GM23338 (cell line): ENCODE data around the gene ALX1. TPM values are rescaled to one million over a fixed set of nuclear protein-coding genes. Genes with fewer than 3 reads are reported as not detected.

ENCODE experiments used
- ATAC-seq: fragments of 200-7000 bp; cut with Tn5 transposase; 3 replicates; pipeline ENCODE4 v1.9.1; 2020
- DNase-seq: peaks from one replicate; pipeline ENCODE4 v3.0.0-alpha.2; 2015; ENCODE audit warnings: low spot score
- H2AFZ ChIP-seq: fragments of 200-600 bp; sonication (generic); 2 replicates; pipeline ENCODE4 v1.8.0; 2016; ENCODE audit warnings: antibody characterized with exemption, mild to moderate bottlenecking, moderate library complexity
- H3F3A ChIP-seq: fragments of 200-600 bp; sonication (generic); replicated peaks from 2 replicates; pipeline ENCODE4 v1.8.0; 2017; ENCODE audit warnings: antibody characterized with exemption, mixed run types, low read depth
- H3K27ac ChIP-seq: fragments of 200-600 bp; sonication (generic); 2 replicates; pipeline ENCODE4 v1.6.1; 2016; ENCODE audit warnings: low read depth
- H3K27me3 ChIP-seq: fragments of 200-600 bp; sonication (generic); 2 replicates; pipeline ENCODE4 v1.8.0; 2016; ENCODE audit warnings: mild to moderate bottlenecking, mixed run types, moderate library complexity; ENCODE audit not compliant: insufficient read depth
- H3K36me3 ChIP-seq: fragments of 200-600 bp; sonication (generic); 2 replicates; pipeline ENCODE4 v1.8.0; 2016; ENCODE audit warnings: mild to moderate bottlenecking; ENCODE audit not compliant: insufficient read depth
- H3K4me1 ChIP-seq: fragments of 200-600 bp; sonication (generic); 2 replicates; pipeline ENCODE4 v1.8.0; 2016; ENCODE audit warnings: mild to moderate bottlenecking, moderate library complexity; ENCODE audit not compliant: insufficient read depth
- H3K4me2 ChIP-seq: fragments of 200-600 bp; sonication (generic); 2 replicates; pipeline ENCODE4 v1.7.1; 2017; ENCODE audit warnings: mixed run types
- H3K4me3 ChIP-seq: fragments of 200-600 bp; sonication (generic); 2 replicates; pipeline ENCODE4 v1.6.1; 2016; ENCODE audit warnings: mixed run types
- H3K79me2 ChIP-seq: fragments of 200-600 bp; sonication (generic); replicated peaks from 2 replicates; pipeline ENCODE4 v1.8.0; 2017; ENCODE audit warnings: mild to moderate bottlenecking; ENCODE audit not compliant: insufficient read depth
- H3K9me2 ChIP-seq: fragments of 200-600 bp; sonication (generic); 2 replicates; pipeline ENCODE4 v1.8.0; 2017; ENCODE audit not compliant: insufficient read depth
- H4K20me1 ChIP-seq: fragments of 200-600 bp; sonication (generic); replicated peaks from 2 replicates; pipeline ENCODE4 v1.8.0; 2017; ENCODE audit warnings: mild to moderate bottlenecking; ENCODE audit not compliant: insufficient read depth
- H3K27ac Mint-ChIP-seq: 2 replicates; pipeline ENCODE4 v1.8.0; 2020; ENCODE audit warnings: inconsistent platforms, mild to moderate bottlenecking, moderate library complexity, mixed read lengths
- H3K27me3 Mint-ChIP-seq: 3 replicates; pipeline ENCODE4 v1.8.0; 2022; ENCODE audit warnings: low read depth, mild to moderate bottlenecking, moderate library complexity, mixed read lengths, inconsistent platforms; ENCODE audit not compliant: insufficient read depth, poor library complexity
- H3K36me3 Mint-ChIP-seq: 3 replicates; pipeline ENCODE4 v1.8.0; 2021; ENCODE audit warnings: low read depth, mild to moderate bottlenecking, inconsistent platforms, moderate library complexity, mixed read lengths
- H3K4me1 Mint-ChIP-seq: 3 replicates; pipeline ENCODE4 v1.8.0; 2020; ENCODE audit warnings: mild to moderate bottlenecking, inconsistent platforms, mixed read lengths
- H3K4me3 Mint-ChIP-seq: 3 replicates; pipeline ENCODE4 v1.8.0; 2021; ENCODE audit warnings: moderate library complexity, mild to moderate bottlenecking, inconsistent platforms, mixed read lengths
- H3K9me3 Mint-ChIP-seq: 3 replicates; pipeline ENCODE4 v1.8.0; 2020; ENCODE audit warnings: moderate library complexity, mild to moderate bottlenecking, inconsistent platforms, mixed read lengths
- CREB1 ChIP-seq: fragments of 250-450 bp; sonication (Bioruptor Pico); IDR thresholded peaks from 2 replicates; pipeline ENCODE4 v1.5.0; 2020; ENCODE audit warnings: low read depth, mild to moderate bottlenecking, moderate library complexity
- EZH2 ChIP-seq: fragments of 200-600 bp; sonication (generic); IDR thresholded peaks from one replicate; pipeline ENCODE4 v1.8.0; 2017; ENCODE audit warnings: antibody characterized with exemption, mild to moderate bottlenecking, low read depth; ENCODE audit not compliant: unreplicated experiment
- EZH2phosphoT487 ChIP-seq: fragments of 200-600 bp; sonication (generic); IDR thresholded peaks from one replicate; pipeline ENCODE4 v1.8.1; 2018; ENCODE audit warnings: antibody characterized with exemption; ENCODE audit not compliant: unreplicated experiment
- JUNB ChIP-seq: IDR thresholded peaks from one replicate; pipeline ENCODE4 v1.6.1; 2016; ENCODE audit warnings: antibody characterized with exemption; ENCODE audit not compliant: unreplicated experiment
- NANOG ChIP-seq: IDR thresholded peaks from 2 replicates; pipeline ENCODE4 v1.6.1; 2016; ENCODE audit warnings: antibody characterized with exemption, borderline replicate concordance
- POLR2AphosphoS5 ChIP-seq: IDR thresholded peaks from 2 replicates; pipeline ENCODE4 v1.6.1; 2016; ENCODE audit warnings: antibody characterized with exemption, low read depth
- STAT1 ChIP-seq: IDR thresholded peaks from one replicate; pipeline ENCODE4 v1.6.1; 2016; ENCODE audit warnings: antibody characterized with exemption; ENCODE audit not compliant: unreplicated experiment
- ZNF114 ChIP-seq: fragments of 250-450 bp; sonication (Bioruptor Pico); IDR thresholded peaks from 2 replicates; pipeline ENCODE4 v1.5.0; 2020; ENCODE audit warnings: mild to moderate bottlenecking, moderate library complexity
- ZNF331 ChIP-seq: fragments of 250-450 bp; sonication (Bioruptor Pico); IDR thresholded peaks from 2 replicates; pipeline ENCODE4 v1.5.0; 2020; ENCODE audit warnings: low read depth, mild to moderate bottlenecking, moderate library complexity
- polyA plus RNA-seq: library from polyadenylated mRNA; unstranded; fragments of >200 nt; fragmentation: Nextera tagmentation; extraction: Ambion mirVana; gene quantifications from 2 replicates; pipeline ENCODE4 v1.2.1, GENCODE V29; 2016
- total RNA-seq: library from RNA; depleted of rRNA; stranded (reverse); fragments of >200 nt; shearing (Covaris generic); gene quantifications from 2 replicates; pipeline ENCODE4 v1.2.3, GENCODE V29; 2014
- TF ChIP-seq, protein P1 (sequence below), 2 experiments: fragments of 200-600 bp in 1 of 2; sonication (generic) in 1 of 2; conservative IDR thresholded peaks; 2 replicates each; pipeline versions ENCODE4 v1.5.1 to v1.6.1; 2016 to 2017; ENCODE audit warnings: antibody characterized with exemption in 2 of 2, low read depth in 2 of 2, mild to moderate bottlenecking in 2 of 2, moderate library complexity in 1 of 2
- TF ChIP-seq, protein P2 (sequence below): fragments of 250-450 bp; sonication (Bioruptor Pico); IDR thresholded peaks from 2 replicates; pipeline ENCODE4 v1.5.0; 2020; ENCODE audit warnings: mild to moderate bottlenecking, moderate library complexity
- TF ChIP-seq, protein P3 (sequence below): IDR thresholded peaks from one replicate; pipeline ENCODE4 v1.6.1; 2018; ENCODE audit warnings: antibody characterized with exemption; ENCODE audit not compliant: unreplicated experiment
- TF ChIP-seq, protein P4 (sequence below): IDR thresholded peaks from 2 replicates; pipeline ENCODE4 v1.6.1; 2016; ENCODE audit warnings: antibody characterized with exemption

ALX1 gene
- total and polyA plus RNA-seq, 2 experiments from 2014 or later, result 0.49 to 1.1 TPM

GRCh38 chr12:85348779-85349178 is 68.8 kb downstream of the ALX1 start:
- H4K20me1 ChIP-seq, result no peaks in the 10 kb centered on the region
- Mint-ChIP-seq H3K4me3 (no peak overlapping the region), H3K36me3 (no peaks in the 10 kb centered on the region), H3K27me3 (no peaks in the 10 kb centered on the region), H3K4me1 (no peaks in the 10 kb centered on the region; the same call in 2 of the 3 replicates), H3K9me3 (no peaks in the 10 kb centered on the region), H3K27ac (no peak overlapping the region)
- DNase-seq, result no peak
- no peaks in the 10 kb centered on the region for H3K79me2 ChIP-seq
- no peaks in the 10 kb centered on the region for H3K4me1 ChIP-seq
- H2AFZ ChIP-seq, result no peak overlapping the region
- H3K9me2 ChIP-seq, result no peaks in the 10 kb centered on the region
- H3K4me2 ChIP-seq, result no peak overlapping the region
- H3K36me3 ChIP-seq, result no peaks in the 10 kb centered on the region
- H3K27ac ChIP-seq, result no peak overlapping the region
- H3K4me3 ChIP-seq, result no peak overlapping the region
- ATAC-seq, result no peak
- TF ChIP-seq, protein P1, sequence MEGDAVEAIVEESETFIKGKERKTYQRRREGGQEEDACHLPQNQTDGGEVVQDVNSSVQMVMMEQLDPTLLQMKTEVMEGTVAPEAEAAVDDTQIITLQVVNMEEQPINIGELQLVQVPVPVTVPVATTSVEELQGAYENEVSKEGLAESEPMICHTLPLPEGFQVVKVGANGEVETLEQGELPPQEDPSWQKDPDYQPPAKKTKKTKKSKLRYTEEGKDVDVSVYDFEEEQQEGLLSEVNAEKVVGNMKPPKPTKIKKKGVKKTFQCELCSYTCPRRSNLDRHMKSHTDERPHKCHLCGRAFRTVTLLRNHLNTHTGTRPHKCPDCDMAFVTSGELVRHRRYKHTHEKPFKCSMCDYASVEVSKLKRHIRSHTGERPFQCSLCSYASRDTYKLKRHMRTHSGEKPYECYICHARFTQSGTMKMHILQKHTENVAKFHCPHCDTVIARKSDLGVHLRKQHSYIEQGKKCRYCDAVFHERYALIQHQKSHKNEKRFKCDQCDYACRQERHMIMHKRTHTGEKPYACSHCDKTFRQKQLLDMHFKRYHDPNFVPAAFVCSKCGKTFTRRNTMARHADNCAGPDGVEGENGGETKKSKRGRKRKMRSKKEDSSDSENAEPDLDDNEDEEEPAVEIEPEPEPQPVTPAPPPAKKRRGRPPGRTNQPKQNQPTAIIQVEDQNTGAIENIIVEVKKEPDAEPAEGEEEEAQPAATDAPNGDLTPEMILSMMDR (conservative IDR thresholded peaks at IDR 0.05; ENCODE audit: low read depth in 2 of 2), result no peak
- TF ChIP-seq NANOG (no peak), ZNF331 (no peak), POLR2AphosphoS5 (no peak), CREB1 (CRISPR knock-in tag) (no peak), STAT1 (no peak), JUNB (no peak), ZNF114 (no peak), EZH2phosphoT487 (no peak), EZH2 (no peak)
- TF ChIP-seq, protein P2, sequence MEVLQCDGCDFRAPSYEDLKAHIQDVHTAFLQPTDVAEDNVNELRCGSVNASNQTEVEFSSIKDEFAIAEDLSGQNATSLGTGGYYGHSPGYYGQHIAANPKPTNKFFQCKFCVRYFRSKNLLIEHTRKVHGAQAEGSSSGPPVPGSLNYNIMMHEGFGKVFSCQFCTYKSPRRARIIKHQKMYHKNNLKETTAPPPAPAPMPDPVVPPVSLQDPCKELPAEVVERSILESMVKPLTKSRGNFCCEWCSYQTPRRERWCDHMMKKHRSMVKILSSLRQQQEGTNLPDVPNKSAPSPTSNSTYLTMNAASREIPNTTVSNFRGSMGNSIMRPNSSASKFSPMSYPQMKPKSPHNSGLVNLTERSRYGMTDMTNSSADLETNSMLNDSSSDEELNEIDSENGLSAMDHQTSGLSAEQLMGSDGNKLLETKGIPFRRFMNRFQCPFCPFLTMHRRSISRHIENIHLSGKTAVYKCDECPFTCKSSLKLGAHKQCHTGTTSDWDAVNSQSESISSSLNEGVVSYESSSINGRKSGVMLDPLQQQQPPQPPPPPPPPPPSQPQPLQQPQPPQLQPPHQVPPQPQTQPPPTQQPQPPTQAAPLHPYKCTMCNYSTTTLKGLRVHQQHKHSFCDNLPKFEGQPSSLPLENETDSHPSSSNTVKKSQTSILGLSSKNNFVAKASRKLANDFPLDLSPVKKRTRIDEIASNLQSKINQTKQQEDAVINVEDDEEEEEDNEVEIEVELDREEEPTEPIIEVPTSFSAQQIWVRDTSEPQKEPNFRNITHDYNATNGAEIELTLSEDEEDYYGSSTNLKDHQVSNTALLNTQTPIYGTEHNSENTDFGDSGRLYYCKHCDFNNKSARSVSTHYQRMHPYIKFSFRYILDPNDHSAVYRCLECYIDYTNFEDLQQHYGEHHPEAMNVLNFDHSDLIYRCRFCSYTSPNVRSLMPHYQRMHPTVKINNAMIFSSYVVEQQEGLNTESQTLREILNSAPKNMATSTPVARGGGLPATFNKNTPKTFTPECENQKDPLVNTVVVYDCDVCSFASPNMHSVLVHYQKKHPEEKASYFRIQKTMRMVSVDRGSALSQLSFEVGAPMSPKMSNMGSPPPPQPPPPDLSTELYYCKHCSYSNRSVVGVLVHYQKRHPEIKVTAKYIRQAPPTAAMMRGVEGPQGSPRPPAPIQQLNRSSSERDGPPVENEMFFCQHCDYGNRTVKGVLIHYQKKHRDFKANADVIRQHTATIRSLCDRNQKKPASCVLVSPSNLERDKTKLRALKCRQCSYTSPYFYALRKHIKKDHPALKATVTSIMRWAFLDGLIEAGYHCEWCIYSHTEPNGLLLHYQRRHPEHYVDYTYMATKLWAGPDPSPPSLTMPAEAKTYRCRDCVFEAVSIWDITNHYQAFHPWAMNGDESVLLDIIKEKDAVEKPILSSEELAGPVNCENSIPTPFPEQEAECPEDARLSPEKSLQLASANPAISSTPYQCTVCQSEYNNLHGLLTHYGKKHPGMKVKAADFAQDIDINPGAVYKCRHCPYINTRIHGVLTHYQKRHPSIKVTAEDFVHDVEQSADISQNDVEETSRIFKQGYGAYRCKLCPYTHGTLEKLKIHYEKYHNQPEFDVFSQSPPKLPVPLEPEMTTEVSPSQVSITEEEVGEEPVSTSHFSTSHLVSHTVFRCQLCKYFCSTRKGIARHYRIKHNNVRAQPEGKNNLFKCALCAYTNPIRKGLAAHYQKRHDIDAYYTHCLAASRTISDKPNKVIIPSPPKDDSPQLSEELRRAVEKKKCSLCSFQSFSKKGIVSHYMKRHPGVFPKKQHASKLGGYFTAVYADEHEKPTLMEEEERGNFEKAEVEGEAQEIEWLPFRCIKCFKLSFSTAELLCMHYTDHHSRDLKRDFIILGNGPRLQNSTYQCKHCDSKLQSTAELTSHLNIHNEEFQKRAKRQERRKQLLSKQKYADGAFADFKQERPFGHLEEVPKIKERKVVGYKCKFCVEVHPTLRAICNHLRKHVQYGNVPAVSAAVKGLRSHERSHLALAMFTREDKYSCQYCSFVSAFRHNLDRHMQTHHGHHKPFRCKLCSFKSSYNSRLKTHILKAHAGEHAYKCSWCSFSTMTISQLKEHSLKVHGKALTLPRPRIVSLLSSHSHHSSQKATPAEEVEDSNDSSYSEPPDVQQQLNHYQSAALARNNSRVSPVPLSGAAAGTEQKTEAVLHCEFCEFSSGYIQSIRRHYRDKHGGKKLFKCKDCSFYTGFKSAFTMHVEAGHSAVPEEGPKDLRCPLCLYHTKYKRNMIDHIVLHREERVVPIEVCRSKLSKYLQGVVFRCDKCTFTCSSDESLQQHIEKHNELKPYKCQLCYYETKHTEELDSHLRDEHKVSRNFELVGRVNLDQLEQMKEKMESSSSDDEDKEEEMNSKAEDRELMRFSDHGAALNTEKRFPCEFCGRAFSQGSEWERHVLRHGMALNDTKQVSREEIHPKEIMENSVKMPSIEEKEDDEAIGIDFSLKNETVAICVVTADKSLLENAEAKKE (CRISPR knock-in tag), result no peak
- TF ChIP-seq, protein P3, sequence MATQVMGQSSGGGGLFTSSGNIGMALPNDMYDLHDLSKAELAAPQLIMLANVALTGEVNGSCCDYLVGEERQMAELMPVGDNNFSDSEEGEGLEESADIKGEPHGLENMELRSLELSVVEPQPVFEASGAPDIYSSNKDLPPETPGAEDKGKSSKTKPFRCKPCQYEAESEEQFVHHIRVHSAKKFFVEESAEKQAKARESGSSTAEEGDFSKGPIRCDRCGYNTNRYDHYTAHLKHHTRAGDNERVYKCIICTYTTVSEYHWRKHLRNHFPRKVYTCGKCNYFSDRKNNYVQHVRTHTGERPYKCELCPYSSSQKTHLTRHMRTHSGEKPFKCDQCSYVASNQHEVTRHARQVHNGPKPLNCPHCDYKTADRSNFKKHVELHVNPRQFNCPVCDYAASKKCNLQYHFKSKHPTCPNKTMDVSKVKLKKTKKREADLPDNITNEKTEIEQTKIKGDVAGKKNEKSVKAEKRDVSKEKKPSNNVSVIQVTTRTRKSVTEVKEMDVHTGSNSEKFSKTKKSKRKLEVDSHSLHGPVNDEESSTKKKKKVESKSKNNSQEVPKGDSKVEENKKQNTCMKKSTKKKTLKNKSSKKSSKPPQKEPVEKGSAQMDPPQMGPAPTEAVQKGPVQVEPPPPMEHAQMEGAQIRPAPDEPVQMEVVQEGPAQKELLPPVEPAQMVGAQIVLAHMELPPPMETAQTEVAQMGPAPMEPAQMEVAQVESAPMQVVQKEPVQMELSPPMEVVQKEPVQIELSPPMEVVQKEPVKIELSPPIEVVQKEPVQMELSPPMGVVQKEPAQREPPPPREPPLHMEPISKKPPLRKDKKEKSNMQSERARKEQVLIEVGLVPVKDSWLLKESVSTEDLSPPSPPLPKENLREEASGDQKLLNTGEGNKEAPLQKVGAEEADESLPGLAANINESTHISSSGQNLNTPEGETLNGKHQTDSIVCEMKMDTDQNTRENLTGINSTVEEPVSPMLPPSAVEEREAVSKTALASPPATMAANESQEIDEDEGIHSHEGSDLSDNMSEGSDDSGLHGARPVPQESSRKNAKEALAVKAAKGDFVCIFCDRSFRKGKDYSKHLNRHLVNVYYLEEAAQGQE, result no peak
- TF ChIP-seq, protein P4, sequence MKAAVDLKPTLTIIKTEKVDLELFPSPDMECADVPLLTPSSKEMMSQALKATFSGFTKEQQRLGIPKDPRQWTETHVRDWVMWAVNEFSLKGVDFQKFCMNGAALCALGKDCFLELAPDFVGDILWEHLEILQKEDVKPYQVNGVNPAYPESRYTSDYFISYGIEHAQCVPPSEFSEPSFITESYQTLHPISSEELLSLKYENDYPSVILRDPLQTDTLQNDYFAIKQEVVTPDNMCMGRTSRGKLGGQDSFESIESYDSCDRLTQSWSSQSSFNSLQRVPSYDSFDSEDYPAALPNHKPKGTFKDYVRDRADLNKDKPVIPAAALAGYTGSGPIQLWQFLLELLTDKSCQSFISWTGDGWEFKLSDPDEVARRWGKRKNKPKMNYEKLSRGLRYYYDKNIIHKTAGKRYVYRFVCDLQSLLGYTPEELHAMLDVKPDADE, result no peak
- no peaks in the 10 kb centered on the region for H3K27me3 ChIP-seq
- no peaks in the 10 kb centered on the region for H3F3A ChIP-seq
